GM12891 (cell line): ENCODE measurements around the gene HSD3B2.

Source experiments
- POLR2A ChIP-seq: IDR thresholded peaks from 2 replicates; pipeline ENCODE4 v1.6.1; 2011; ENCODE audit warnings: low read depth, low read length, control low read depth
- POLR2AphosphoS5 ChIP-seq: IDR thresholded peaks from 2 replicates; pipeline ENCODE4 v1.6.1; 2011; ENCODE audit warnings: low read depth, low read length, control low read depth

DNA sequence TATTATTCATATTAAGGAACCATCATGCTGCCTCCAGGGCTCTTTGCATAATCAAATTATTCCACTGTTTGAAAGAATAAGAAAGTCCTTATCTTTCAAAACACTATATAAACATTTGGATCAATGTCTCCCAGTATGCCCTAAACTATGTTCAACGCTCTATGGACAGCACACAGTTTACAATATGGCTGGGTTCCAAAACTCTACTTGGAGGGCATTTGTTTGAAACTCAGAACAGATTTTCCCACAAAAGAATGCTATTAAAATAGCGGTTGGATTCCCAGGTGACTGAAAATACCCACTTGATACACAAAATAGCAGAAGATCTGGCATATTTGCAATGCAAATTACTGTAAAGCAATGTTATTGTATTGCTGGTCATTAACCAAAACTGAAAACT is 43.1 kb upstream of the HSD3B2 start:
- TF ChIP-seq POLR2A (no peak), POLR2AphosphoS5 (no peak)
